Measurements from ENCODE around the gene MPPED2.

- no peak for TF ChIP-seq TCF7 (IDR thresholded peaks at IDR 0.05; ENCODE audit: borderline replicate concordance)
- no peak for TF ChIP-seq POLR2A (IDR thresholded peaks at IDR 0.05; ENCODE audit: low read depth, low read length)
- TF ChIP-seq CEBPB (IDR thresholded peaks at IDR 0.05; ENCODE audit: borderline replicate concordance in 1 of 2, low read depth in 2 of 2, low read length in 2 of 2): no peak
Observed at GRCh38 chr11:30573951-30574350, 12.2 kb downstream of the MPPED2 start.

Data from GM12878 (cell line).